Central memory CD4-positive, alpha-beta T cell (primary cell): ENCODE data around the gene ZNF331.
A peak's percentile ranks its signal among the peaks of the same experiment; 100 is the strongest.

Experiments used
- DNase-seq: peaks from one replicate; pipeline ENCODE4 v3.0.0; 2022

ZNF331 gene

DNA sequence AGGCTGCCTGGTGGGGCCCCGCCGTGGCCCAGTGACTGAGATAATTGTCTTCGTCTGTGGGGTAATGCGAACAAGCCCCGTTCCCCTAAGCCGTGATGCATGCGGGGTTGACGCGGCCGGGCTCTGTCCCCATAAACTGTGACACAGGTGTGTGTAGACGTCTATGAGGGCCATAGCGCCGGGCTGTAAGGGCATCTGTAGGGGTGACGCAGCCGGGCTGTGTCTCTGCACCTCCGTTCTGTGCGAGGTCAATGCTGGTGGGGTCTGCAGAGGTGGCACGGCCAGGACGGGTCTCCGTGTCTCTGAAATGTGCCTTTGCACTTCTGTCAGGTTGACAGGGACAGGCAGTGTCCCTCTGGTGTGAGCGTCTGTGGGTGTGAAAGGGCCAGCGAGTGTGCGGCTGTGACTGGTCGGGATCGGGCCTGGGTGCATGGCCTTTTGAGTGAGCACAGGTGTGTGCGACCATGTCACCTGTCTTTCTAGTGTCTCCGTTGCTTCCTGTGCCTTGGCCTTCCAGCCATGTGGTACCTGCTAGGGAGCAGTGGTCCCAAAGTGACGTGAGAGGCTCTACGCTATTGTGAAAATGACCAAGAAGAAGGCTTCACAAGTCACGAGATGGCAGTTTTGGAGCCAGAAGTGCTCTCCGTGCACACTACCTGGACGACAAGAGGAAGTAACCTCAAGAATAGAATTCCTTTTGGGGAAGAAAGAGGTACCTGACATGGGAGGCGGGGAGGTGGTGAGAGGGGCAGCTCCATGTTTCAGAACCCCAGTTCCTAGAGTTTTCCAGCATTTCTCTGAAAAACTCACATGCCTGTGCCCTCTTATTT, 16.4 kb upstream of the ZNF331 start:
- no peak for DNase-seq

DNA sequence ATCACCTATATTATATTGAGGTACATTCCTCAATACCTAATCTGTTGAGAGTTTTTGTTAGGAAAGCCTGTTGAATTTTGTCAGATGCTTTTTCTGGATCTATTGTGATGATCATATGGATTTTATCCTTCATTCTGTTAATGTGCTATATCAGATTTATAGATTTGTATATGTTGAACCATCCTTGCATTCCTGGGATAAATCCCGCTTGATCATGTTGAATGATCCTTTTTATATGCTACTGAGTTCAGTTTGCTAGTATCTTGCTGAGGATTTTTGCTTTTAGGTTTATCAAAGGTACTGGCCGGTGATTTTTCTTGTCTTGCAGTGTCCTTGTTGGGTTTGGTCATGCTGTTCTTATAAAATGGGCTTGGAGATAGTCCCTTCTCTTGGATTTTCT, 12.0 kb upstream of the ZNF331 start:
- DNase-seq = no peak

- DNase-seq = no peak
Observed at GRCh38 chr19:53530622-53531021, 7.3 kb upstream of the ZNF331 start.

DNA sequence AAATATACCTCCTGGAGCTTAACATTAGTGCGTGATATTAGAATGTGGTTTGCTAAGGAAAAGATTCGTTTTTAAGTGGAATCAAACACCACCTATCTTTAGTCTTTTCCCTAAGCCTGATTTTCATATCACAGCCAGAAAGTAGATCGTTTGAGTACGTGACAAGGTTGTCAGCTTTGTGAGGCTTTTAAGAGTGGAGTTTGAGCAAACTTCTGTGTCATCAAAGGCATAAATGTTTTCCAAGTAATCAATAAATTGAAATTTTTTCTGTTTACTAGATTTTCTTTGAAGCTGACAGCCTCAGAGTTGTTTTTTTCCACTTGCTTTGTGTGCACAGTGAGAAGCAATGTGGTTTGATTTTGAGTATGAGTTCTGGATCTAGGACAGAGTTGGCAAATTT, 6.5 kb upstream of the ZNF331 start:
- DNase-seq = no peak

GRCh38 chr19:53532362-53532761, 5.6 kb upstream of the ZNF331 start:
- DNase-seq = no peak

DNA sequence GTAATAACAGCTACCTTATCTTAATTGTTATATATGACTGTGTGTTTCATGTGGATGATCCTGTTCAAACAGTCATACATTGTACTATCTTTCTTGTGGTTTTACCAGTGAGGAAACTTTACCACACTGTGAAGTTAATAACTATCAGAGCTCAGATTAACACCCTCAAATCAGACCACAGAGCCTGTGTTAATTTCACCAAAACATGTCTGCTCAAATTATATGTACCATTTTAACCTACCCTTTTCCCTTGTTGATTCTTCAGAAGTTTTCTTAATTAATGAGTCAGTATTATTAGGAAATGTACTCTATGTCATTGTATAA, 1.8 kb upstream of the ZNF331 start:
- DNase-seq = no peak

DNA sequence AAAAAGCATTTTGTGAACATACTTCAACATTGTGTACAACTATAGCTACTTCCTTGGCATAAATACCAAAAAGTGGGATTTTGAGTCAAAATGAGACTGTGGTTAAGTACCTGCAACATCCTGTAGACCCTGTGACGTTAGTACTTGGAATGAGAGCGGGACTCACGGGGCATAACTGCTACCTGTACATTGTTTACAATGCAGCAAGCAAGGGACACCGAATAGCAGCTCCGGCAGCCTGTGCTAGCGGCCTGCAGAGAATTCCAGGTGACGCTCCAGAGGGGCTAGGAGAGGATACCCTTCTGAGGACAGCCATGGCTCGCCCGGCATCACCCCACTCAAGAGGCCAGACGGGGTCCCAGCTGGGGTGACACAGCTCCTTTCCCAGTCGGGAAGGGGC, 824 bp upstream of the ZNF331 start:
- peak; percentile 43 for DNase-seq

- no peak for DNase-seq
Observed at GRCh38 chr19:53538378-53539109, 599 bp downstream of the ZNF331 start.

GRCh38 chr19:53540091-53540490, 2.1 kb downstream of the ZNF331 start:
- DNase-seq = no peak

DNA sequence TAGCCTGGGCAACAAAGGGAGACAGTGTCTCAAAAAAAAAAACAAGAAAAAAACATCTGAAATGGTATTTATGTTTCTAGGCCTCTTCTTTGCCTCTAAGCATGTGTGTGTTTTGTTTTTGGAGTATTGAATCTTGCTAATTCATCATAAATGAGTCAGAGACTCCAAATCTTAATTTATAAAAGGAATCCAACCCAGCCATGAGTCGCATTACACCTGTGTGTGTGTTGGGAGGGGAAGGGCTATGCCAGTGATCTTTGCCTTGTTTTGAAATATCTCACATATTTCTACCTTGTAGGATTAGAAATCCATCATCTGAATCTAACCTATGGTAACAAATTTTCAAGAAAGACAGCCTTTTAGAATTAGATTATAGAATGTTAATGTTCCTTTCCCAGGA, 4.0 kb downstream of the ZNF331 start:
- no peak for DNase-seq

DNA sequence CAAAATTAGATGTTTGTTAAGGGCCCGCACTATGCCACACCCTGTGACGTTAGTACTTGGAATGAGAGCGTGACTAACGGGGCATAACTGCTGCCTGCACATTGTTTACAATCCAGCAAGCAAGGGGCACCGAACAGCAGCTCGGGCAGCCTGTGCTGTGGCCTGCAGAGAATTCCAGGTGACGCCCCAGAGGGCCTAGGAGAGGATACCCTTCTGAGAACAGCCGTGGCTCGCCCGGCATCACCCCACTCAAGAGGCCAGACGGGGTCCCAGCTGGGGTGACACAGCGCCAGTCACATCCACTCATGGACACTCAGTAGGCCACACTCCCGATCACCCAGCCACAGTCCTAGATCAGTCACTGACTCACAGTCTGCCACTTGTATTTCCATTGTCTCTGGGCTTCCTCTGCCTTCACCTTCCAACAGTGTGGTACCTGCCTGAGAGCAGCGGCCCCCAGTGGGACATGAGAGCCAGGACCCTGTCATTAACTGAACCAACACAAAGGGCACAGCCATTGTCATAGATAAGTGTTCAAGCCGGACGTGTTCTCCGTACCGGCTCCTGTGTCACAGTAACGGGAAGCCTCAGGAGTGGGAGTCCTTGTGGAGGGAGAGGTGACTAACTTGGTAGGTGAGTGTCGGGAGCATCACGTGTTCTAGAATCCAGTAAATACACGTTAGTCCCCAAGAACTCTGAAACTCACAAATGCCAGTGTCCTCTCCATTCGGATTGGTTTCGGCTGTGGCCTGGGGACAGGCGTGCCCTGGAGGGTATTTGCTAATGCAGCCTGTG, 7.5 kb downstream of the ZNF331 start:
- DNase-seq = no peak

- no peak for DNase-seq
Observed at GRCh38 chr19:53546758-53547513, 9.0 kb downstream of the ZNF331 start.

- no peak for DNase-seq
Observed at GRCh38 chr19:53549340-53549739, 11.4 kb downstream of the ZNF331 start.

GRCh38 chr19:53552001-53552721, 14.2 kb downstream of the ZNF331 start:
- DNase-seq = no peak

DNA sequence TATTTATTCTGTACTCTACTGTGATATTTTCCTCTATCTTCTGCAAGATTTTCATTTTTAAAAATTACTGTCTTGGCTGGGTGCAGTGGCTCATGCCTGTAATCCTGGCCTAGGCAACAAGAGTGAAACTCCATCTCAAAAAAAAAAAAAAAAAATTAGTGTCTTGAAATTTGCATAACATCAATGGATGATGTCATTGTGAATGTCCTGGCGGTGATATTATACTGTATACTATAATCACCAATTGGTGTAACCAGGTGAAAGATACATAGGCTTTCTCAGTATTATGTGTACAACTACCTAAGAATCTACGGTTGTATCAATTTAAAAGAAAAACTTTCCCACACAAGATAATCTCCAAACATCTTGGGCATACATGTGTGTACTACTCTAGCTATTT, 15.2 kb downstream of the ZNF331 start:
- peak; percentile 42 for DNase-seq

DNA sequence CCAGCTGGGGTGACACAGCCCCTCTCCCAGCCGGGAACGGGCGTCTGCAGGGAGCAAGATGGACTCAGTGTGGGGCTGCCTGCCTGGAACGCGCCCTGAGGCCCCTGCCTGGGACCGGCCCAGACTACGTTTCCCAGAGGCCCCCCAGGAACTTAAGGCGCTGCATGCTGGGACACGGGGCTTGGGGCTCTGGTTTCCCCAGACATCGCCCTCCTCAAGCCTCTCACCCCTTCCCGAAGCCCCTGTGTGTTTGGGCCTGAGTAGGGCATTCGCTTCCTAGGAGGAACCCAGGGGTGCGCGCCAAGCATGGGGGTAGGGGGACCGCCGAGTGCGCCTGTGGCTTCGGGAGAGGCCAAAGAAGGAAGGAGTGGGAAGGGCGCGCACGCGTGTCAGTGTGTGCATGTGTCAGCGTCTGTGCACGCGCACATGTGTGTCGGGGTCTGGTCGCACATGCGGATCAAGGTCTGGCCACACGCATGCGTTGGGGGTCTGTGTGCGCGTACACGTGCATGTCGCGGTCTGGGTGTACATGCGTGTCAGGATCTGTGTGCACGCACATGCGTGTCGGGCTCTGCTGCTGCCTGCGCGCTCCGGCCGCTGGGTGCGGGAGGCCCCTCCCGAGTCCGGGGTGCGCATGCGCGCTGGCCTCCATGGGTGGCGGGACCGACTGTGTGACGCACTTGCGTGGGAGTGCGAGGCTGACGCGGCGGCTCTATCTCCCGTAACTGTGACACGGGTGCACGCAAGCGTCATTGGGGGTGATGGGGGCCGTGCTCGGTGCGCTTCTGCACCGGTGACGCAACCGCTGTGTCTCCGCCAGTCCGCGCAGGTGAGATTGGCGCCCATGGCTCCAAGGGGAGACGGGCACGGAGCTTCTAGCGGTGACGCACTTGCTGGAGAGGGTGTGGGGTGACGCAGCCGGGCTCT, 16.2 kb downstream of the ZNF331 start:
- DNase-seq = peak; percentile 96

GRCh38 chr19:53554804-53555203, 16.9 kb downstream of the ZNF331 start:
- no peak for DNase-seq

- DNase-seq = no peak
Observed at GRCh38 chr19:53555352-53555751, 17.4 kb downstream of the ZNF331 start.

GRCh38 chr19:53571339-53571738, 33.4 kb downstream of the ZNF331 start:
- no peak for DNase-seq

DNA sequence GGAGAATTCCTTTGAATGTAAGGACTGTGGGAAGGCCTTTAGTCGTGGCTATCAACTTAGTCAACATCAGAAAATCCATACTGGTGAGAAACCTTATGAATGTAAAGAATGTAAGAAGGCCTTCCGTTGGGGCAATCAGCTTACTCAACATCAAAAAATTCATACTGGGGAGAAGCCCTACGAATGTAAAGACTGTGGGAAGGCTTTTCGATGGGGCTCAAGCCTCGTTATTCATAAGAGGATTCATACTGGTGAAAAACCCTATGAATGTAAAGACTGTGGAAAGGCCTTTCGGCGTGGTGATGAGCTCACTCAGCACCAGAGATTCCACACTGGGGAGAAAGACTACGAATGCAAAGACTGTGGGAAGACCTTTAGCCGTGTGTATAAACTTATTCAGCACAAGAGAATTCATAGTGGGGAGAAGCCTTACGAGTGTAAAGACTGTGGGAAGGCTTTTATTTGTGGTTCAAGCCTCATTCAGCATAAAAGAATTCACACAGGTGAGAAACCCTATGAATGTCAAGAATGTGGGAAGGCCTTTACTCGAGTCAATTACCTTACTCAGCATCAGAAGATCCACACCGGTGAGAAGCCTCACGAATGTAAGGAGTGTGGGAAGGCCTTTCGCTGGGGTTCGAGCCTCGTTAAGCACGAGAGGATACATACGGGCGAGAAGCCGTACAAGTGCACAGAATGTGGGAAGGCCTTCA, 39.2 kb downstream of the ZNF331 start:
- no peak for DNase-seq
